ENCODE measurements around the gene HMCN2.

GRCh38 chr9:130433947-130434262 lies 168.3 kb downstream of the HMCN2 start:
- TF ChIP-seq EZH2phosphoT487 (IDR thresholded peaks at IDR 0.05; ENCODE audit: low read depth) (no peak), CTCF (IDR thresholded peaks at IDR 0.05; ENCODE audit: low read depth, low read length) (no peak)

Measured in OCI-LY3 (cell line).